NCI-H748 treated with DMSO at 0.1 percent for 48 hours (cell line): ENCODE data around the gene EMID1.

Experiments used
- DNase-seq: peaks from one replicate; lab custom pipeline; 2025; lab: John Stamatoyannopoulos, UW

Gene EMID1

DNA sequence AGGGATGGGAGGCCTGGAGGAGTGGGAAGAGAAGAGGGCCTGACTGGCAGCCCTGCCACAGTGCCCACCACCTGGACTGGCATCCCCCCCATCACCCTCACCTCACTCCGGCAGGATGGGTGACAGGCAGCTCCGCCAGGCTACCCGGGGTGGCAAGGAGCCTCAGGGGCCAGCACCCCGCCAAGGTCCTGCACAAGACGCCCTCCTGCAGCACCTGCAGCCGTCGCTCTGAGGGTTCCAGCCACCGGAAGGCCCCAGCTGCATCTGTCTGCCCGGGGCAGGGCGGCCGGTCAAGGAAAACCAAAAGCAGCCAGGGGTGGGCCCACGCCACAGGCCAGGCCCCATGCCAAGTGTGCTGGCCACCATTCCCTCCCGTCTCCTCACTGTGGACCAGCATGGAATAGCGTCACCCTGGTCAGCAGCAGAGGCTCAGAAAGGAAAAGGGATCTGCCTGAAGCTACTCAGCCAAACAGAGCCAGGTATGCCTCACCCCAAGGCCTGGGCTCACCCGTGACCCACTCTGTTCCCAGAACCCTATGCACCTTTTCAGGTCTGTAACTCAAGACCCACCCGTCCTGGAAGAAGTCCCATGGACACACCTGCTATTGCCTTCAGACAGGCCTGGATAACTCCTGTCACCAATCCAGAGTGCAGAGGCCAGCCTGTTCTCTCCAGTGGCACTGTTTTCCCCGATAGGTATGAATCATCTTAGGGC, 55.1 kb downstream of the EMID1 start:
- no peak for DNase-seq

DNA sequence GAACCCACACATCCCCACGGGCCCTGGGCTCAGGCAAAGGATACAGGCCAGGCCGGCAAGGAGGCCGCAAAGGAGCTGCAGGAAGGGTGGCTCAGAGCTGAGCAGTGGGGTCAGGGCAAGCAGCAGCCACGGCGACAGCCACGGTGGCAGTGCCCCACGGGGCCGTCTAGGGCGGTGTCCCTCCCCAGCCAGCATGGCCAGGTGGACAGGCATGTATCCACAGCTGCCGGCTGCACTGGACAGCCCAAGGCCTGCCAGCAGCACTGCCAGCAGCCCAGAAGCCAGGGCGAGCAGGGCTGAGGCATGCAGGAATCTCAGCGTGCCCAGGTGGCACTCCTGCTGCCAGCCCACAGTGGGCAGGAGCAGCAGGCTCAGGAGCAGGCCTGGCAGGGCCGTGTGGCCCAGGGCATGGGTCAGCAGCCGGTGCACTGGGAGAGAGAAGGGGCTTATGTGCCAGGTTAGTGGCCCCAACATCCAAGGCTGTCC, 58.1 kb downstream of the EMID1 start:
- DNase-seq: no peak

GRCh38 chr22:29265305-29265704, 59.6 kb downstream of the EMID1 start:
- DNase-seq: no peak

DNA sequence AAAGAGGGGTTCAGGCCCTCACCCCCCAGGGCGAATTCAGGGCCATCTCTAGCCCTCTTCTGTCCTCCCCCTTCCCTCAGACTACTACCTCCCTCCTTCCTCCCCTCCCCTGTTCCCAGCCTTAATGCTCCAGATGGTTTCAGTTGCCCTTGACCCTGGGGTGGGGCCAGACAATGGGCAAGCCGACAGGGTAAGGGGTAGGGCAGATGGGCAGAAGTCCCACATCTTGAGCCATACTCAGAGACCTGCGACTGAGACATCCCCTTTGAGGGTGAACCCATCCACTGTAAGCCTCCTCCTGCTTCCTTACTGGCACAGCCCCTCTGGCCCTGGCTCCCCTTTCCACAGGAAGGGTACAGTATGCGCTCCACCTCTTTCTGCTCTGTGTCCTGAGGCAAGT, 60.2 kb downstream of the EMID1 start:
- DNase-seq: no peak

- no peak for DNase-seq
Observed at GRCh38 chr22:29266564-29267461, 61.1 kb downstream of the EMID1 start.

- DNase-seq: no peak
Observed at GRCh38 chr22:29267462-29267857, 61.8 kb downstream of the EMID1 start.

- DNase-seq: peak; percentile 61
Observed at GRCh38 chr22:29267858-29268510, 62.3 kb downstream of the EMID1 start, which contains the start of the genes EWSR1 and RHBDD3. TSS of gene EWSR1 (plus strand) at chr22:29268268. CDS start at chr22:29268337, 69 bp downstream. TSS of gene RHBDD3 (minus strand) at chr22:29267981. CDS start at chr22:29265626, 2,355 bp downstream.

DNA sequence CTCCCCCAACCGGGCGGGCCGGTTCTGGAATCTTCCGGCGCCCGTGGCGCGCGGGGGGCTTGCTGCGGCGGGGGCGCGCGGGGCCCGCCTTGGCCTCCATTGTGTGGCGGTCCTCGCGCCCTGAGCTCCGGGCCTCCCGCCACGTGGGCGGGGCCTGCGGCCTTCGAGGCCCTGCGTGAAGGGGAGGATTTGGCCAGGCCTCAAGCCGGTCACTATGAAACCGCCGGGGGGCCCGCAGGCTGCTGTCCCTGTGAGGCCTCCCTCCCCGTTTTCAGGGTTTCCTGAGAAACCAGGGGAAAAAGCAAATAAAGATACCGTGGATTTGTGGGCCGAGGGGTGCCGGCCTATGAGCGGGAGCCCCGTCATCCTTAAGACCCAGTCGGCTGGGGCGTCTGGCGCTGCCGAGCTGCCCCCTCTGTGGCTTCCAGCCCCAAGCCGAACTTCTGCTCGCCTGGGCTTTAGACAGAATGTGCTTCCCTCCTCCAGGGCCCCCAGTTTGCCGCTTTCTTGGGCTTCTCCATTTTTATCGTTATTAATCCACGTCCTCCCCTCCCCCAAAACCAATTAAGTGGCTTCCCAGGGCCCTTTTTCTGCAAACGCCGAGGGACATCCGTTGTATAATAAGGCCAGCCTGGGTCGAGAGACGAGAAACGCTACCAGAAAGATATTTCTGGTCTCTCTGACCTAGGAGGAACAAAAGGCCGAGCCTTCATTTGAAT, 63.0 kb downstream of the EMID1 start:
- DNase-seq: peak; percentile 1

- no peak for DNase-seq
Observed at GRCh38 chr22:29269230-29269604, 63.5 kb downstream of the EMID1 start.

- no peak for DNase-seq
Observed at GRCh38 chr22:29269731-29270474, 64.2 kb downstream of the EMID1 start.

GRCh38 chr22:29270475-29271271, 65.0 kb downstream of the EMID1 start:
- no peak for DNase-seq

- DNase-seq: no peak
Observed at GRCh38 chr22:29272624-29273023, 66.9 kb downstream of the EMID1 start.

DNA sequence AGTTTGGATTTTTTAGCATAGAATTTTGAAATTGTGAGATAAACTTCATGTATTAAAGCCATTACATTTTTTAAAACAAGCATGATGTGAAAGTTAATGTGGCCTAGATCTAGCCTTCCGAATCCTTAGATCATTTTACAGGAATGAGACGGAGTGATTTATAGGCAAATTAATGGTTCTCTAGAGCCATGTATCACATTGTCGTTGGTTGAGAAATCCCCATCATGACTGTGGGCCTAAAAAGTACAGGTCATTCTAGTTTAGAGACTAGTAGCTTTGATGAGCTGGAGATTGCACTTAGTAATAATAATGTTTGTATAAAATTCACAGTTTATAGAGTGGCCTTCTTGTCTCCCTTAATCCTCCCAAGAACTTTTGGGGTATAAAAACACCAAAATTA, 69.5 kb downstream of the EMID1 start:
- DNase-seq: no peak

GRCh38 chr22:29275819-29276565, 70.3 kb downstream of the EMID1 start:
- DNase-seq: no peak

DNA sequence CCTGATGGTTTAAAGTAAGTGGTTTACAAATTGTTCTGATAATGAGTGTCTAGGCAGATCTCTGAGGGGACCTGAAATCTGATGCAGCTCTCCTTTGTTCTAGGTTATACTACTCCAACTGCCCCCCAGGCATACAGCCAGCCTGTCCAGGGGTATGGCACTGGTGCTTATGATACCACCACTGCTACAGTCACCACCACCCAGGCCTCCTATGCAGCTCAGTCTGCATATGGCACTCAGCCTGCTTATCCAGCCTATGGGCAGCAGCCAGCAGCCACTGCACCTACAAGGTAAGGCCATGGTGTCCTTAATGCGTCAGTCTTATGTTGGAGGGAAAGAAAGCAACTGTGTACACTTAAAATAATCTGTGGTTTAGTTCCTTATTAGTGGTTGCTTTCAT, 72.2 kb downstream of the EMID1 start:
- no peak for DNase-seq

GRCh38 chr22:29284196-29284595, 78.5 kb downstream of the EMID1 start:
- DNase-seq: no peak

- no peak for DNase-seq
Observed at GRCh38 chr22:29288837-29289236, 83.1 kb downstream of the EMID1 start.

DNA sequence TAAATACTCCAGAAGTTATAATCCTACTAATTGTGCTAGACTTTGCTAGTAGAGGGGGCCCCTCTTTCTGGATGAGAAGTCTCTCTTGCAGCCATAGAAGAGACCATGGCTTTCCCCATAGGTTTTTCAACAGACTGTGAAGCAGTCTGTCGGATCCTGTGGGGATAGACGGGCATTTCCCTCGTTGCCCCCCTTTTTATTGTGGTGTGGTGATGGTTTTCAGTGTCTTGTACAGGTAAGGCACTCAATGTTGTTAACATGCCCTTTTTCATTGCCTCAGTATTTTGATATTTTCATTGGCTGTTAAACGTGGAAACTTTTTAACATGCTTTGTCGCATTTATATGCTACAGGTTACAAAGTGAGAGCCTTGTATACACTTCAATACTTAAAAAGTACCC, 84.4 kb downstream of the EMID1 start:
- no peak for DNase-seq

DNA sequence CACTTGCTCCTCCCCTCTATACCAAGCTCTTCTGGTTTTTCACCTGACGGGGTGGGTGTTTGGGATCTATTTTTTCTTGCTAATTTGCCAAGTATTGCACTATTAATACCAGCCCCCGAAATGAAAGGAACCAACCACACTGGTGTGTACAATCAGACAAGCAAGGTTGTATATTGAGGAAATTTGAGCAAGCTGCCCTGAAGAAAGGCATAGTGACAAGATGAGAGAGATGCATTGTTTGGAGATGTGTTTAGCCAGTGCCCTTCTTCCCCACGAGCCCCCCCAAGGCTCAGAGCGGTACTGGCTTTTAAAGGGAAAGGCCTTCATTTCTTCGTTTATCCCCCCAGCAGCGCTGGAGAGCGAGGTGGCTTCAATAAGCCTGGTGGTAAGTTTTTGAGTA, 85.5 kb downstream of the EMID1 start:
- no peak for DNase-seq

DNA sequence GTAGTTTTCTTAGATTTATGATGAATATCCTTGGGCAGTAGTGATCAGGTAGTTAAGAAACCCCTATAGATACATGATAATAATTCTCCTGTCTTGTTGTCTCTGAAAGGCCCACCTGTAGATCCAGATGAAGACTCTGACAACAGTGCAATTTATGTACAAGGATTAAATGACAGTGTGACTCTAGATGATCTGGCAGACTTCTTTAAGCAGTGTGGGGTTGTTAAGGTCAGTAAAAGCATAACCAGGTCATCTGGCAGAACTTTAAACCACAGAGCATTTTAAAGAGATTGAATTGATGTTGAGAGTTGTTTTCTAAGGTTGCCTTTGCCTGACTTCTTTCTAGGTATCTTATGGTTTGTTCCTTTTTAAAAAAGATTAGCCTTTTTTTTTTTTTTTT, 86.7 kb downstream of the EMID1 start:
- DNase-seq: no peak
